ENCODE data around the gene ZNF446. TPM values are rescaled to one million over a fixed set of nuclear protein-coding genes. Genes with fewer than 3 reads are reported as not detected.

ZNF446 gene
- total RNA-seq, 1 experiment from 2014 or later, result 8.9 TPM

DNA sequence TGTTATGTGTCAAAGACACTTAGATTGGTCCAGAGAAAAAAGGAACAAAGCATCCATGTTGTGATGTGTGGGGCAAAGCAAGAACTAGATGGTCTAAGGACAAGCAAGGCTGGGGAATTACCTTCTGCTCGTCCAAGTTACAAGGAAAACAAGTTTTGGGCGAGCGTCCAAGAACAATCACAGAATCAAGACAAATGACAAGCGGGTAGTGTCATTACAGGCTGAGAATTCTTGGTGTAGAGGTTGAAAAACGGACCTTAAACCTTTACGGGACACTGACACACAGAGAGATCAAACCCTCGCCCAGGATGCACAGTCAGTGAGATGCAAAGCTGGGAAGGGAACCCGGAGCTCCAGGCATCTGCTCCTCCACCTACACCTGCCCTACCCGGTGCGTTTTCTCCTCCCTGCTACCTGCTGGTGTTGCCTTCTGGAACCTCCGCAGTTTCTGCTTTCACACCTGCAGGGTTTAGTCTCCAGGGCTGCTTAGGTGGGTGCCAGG, 25.2 kb upstream of the ZNF446 start:
- Histone ChIP-seq H4K20me1 (ENCODE audit: low read length) (no peaks in the 10 kb centered on the region), H3K9ac (ENCODE audit: low read length) (0 out of 2 replicates have a peak overlapping the region, but pooled peaks have one; percentile 73), H3K9me2 (replicated peaks; ENCODE audit: low read length) (no peaks in the 10 kb centered on the region), H3F3A (ENCODE audit: low read length, unreplicated experiment) (no peaks in the 10 kb centered on the region), H3K27ac (ENCODE audit: low read length) (no peak overlapping the region), H3K4me2 (ENCODE audit: low read length) (peak overlapping the region; percentile 90), H3K4me1 (ENCODE audit: insufficient read depth, low read length) (peaks cover 5% of the 10 kb centered on the region), H3K36me3 (ENCODE audit: low read depth, low read length) (no peaks in the 10 kb centered on the region), H3K27me3 (ENCODE audit: low read length) (no peaks in the 10 kb centered on the region), H3K79me2 (ENCODE audit: low read length) (peaks cover 4% of the 10 kb centered on the region; the same call in 1 of the 2 replicates), H3K4me3 (ENCODE audit: low read length) (peak overlapping the region; percentile 74), H2AFZ (ENCODE audit: low read length) (peak overlapping the region; percentile 93), H3K9me3 (ENCODE audit: low read length) (peaks cover 25% of the 10 kb centered on the region)
- ChIA-PET POLR2A (ENCODE audit: unreplicated experiment) (interaction anchor here (0.7 kb wide), 1 partner anchor 32 kb away, joined by 3 read pairs; no protein-coding TSS in a partner anchor), CTCF (interaction anchor here (0.6 to 1.0 kb wide), 2 partner anchors 15 to 68 kb away, joined by 3 read pairs; no protein-coding TSS in a partner anchor)
- TF ChIP-seq, protein P1, sequence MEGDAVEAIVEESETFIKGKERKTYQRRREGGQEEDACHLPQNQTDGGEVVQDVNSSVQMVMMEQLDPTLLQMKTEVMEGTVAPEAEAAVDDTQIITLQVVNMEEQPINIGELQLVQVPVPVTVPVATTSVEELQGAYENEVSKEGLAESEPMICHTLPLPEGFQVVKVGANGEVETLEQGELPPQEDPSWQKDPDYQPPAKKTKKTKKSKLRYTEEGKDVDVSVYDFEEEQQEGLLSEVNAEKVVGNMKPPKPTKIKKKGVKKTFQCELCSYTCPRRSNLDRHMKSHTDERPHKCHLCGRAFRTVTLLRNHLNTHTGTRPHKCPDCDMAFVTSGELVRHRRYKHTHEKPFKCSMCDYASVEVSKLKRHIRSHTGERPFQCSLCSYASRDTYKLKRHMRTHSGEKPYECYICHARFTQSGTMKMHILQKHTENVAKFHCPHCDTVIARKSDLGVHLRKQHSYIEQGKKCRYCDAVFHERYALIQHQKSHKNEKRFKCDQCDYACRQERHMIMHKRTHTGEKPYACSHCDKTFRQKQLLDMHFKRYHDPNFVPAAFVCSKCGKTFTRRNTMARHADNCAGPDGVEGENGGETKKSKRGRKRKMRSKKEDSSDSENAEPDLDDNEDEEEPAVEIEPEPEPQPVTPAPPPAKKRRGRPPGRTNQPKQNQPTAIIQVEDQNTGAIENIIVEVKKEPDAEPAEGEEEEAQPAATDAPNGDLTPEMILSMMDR (conservative IDR thresholded peaks at IDR 0.05; ENCODE audit: low read depth, low read length), result no peak
- TF ChIP-seq EZH2phosphoT487 (IDR thresholded peaks at IDR 0.05; ENCODE audit: borderline replicate concordance, low read length) (no peak), EZH2 (IDR thresholded peaks at IDR 0.05; ENCODE audit: low read length, unreplicated experiment) (no peak)
- DNase-seq (peak; percentile 51), ATAC-seq (peak; percentile 52)
- BruUV-seq (replicated peaks), result no TSS peak
- intact Hi-C loops (cut with micrococcal nuclease), result loop anchor here (1.0 to 2.0 kb wide), 2 partner anchors 42 to 70 kb away; partner anchors contain the start of gene ZNF837

DNA sequence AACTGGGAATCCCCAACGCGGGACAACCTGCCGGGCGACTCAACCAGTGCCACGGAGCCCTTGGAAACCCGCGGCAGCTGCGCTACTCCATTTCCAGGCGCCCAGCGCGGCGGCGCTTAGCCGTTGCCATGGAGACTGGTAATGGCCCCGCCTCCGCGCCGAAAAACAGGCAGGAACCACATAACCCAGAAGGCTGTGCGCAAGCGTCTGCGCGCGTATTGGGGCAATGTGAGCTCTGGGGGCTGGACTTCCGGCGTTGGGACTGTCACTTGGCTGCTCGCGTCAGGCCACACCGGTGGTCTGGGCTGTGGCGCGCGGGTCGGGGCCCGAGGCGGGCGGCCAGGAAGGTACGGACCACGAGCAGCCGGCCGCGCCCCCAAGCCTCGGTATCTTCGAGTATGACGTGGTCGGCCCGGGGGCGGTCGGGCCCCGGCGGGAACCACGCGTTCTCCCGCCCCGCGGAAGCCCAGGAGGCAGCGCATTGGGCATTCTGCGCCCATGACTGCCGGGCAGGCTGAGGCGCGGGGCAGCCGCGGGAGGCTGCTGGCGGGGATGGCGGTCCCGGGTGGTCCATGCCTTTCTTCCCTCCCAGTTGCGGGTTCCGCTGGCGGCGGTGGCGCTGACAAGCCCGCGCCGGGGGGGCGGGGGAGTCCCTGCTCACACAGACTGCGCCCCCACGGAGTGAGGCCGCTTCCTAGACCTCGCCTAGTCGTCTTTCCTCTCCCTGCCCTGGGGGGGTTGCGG, 24.6 kb upstream of the ZNF446 start, which contains the start of gene ZNF324B:
Gene ZNF324B (plus strand): TSS at position 265 of the 744 bp plus-strand sequence. CDS start 2,080 bp downstream, outside the sequence.
- Histone ChIP-seq H3K79me2 (ENCODE audit: low read length) (peaks cover 4% of the 10 kb centered on the region; the same call in 1 of the 2 replicates), H3K9me2 (replicated peaks; ENCODE audit: low read length) (no peaks in the 10 kb centered on the region), H3K27me3 (ENCODE audit: low read length) (no peaks in the 10 kb centered on the region), H4K20me1 (ENCODE audit: low read length) (no peaks in the 10 kb centered on the region), H3K4me2 (ENCODE audit: low read length) (peak within 1 kb of the TSS; percentile 90), H3K36me3 (ENCODE audit: low read depth, low read length) (0 out of 2 replicates have a peak, but pooled peaks cover 2% of the 10 kb centered on the region), H3K9me3 (ENCODE audit: low read length) (peaks cover 25% of the 10 kb centered on the region), H3K4me1 (ENCODE audit: insufficient read depth, low read length) (peaks cover 5% of the 10 kb centered on the region), H3K4me3 (ENCODE audit: low read length) (peak within 1 kb of the TSS; percentile 74), H3K27ac (ENCODE audit: low read length) (no peak within 1 kb of the TSS), H3K9ac (ENCODE audit: low read length) (peak within 1 kb of the TSS; percentile 73), H3F3A (ENCODE audit: low read length, unreplicated experiment) (no peaks in the 10 kb centered on the region), H2AFZ (ENCODE audit: low read length) (peak within 1 kb of the TSS; percentile 93)
- DNase-seq (peak; percentile 99), ATAC-seq (peak; percentile 97)
- BruUV-seq (replicated peaks), result no TSS peak
- intact Hi-C loops (cut with micrococcal nuclease), result loop anchor here (1.0 to 2.0 kb wide), 2 partner anchors 42 to 71 kb away; partner anchors contain the start of gene ZNF837
- ChIA-PET CTCF (interaction anchor here (0.6 to 1.0 kb wide), 2 partner anchors 16 to 67 kb away, joined by 3 read pairs; no protein-coding TSS in a partner anchor), POLR2A (ENCODE audit: unreplicated experiment) (interaction anchor here (0.6 kb wide), 1 partner anchor 146 kb away, joined by 3 read pairs; the partner anchor contains the start of gene ERVK3-1)
- no peak for TF ChIP-seq EZH2 (IDR thresholded peaks at IDR 0.05; ENCODE audit: low read length, unreplicated experiment)

DNA sequence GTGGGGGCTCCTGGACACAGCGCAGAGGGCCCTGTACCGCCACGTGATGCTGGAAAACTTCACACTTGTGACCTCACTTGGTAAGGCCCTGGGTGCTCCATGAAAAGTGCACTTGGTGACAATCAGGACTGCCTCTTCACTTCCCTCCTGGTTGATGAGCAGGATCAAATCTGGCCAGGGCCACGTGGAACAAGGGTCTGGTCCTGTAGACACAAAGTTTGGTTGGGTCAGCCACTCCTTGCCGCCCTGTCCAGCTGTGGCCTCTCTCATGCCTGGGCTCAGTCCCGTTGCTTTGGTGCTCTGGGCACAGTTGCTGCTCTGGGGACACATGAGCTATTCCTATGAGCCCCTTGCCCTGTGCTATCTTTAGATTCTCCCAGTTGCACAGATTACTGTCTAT, 22.4 kb upstream of the ZNF446 start:
- no peaks in the 10 kb centered on the region for H3F3A ChIP-seq (ENCODE audit: low read length, unreplicated experiment)
- 0 out of 2 replicates have a peak, but pooled peaks cover 4% of the 10 kb centered on the region for H3K36me3 ChIP-seq (ENCODE audit: low read depth, low read length)
- H3K9me2 ChIP-seq (replicated peaks; ENCODE audit: low read length), result no peaks in the 10 kb centered on the region
- no peak overlapping the region for H3K4me3 ChIP-seq (ENCODE audit: low read length)
- ATAC-seq (no peak), DNase-seq (no peak)
- H3K79me2 ChIP-seq (ENCODE audit: low read length), result peaks cover 4% of the 10 kb centered on the region; the same call in 1 of the 2 replicates
- BruUV-seq (replicated peaks), result no TSS peak
- POLR2A ChIA-PET (ENCODE audit: unreplicated experiment), result no interaction called here
- no peak overlapping the region for H2AFZ ChIP-seq (ENCODE audit: low read length)
- H3K27ac ChIP-seq (ENCODE audit: low read length), result no peak overlapping the region
- TF ChIP-seq EZH2 (IDR thresholded peaks at IDR 0.05; ENCODE audit: low read length, unreplicated experiment), result no peak
- no peak for TF ChIP-seq EZH2phosphoT487 (IDR thresholded peaks at IDR 0.05; ENCODE audit: borderline replicate concordance, low read length)
- TF ChIP-seq, protein P1 (conservative IDR thresholded peaks at IDR 0.05; ENCODE audit: low read depth, low read length), result no peak
- peaks cover 5% of the 10 kb centered on the region for H3K4me1 ChIP-seq (ENCODE audit: insufficient read depth, low read length)
- H3K9me3 ChIP-seq (ENCODE audit: low read length), result peaks cover 10% of the 10 kb centered on the region
- no peaks in the 10 kb centered on the region for H4K20me1 ChIP-seq (ENCODE audit: low read length)
- H3K4me2 ChIP-seq (ENCODE audit: low read length), result no peak overlapping the region
- no peak overlapping the region for H3K9ac ChIP-seq (ENCODE audit: low read length)
- intact Hi-C loops (cut with micrococcal nuclease), result no loop called here
- CTCF ChIA-PET, result no interaction called here
- H3K27me3 ChIP-seq (ENCODE audit: low read length), result no peaks in the 10 kb centered on the region
